ENCODE data around the gene LAD1.

Gene LAD1

DNA sequence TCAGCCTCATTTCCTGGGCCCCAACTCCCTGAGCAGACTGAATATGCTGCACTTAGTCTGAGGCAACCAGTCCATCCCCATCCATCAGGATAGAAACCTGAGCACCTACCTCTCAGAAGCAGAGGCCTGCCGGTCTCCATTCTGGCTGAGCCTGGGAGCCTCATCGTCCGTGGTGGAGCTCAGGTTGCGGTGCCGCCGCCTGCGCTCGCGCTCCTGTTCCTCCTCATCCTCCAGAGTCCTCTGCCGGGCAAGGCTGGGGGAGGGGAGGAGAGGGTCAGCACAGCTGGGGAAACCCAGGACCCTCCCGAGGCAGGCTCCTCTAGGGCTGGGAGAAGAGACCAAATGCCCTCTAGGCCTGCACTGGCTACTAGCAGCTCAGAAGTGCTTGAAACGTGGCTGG is 10.1 kb downstream of the LAD1 start:
- DNase-seq = no peak

DNA sequence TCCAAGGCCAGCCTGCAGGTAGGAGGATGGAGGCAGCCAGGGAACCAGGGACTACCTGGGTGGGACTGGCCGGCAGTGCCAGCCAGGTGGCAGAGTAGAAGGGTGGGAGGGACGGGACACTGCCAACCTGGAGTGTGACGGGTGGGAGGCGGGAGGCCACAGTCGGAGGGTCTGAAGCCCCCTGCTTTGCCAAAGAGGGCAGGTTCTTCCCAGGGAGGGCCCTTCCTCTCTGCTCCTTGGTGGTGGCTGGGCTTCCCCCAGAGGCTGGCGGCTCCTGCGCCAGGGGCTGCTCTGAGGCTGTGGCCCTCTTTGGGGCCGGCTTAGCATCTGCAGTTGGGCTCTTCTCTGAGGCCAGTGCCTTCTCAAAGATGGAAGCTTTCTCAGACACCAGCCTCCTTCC is 12.9 kb downstream of the LAD1 start:
- DNase-seq = no peak

GRCh38 chr1:201385299-201385891 is 13.7 kb downstream of the LAD1 start:
- DNase-seq = no peak

- no peak for DNase-seq
Measured at GRCh38 chr1:201384406-201384782, 14.7 kb downstream of the LAD1 start.

DNA sequence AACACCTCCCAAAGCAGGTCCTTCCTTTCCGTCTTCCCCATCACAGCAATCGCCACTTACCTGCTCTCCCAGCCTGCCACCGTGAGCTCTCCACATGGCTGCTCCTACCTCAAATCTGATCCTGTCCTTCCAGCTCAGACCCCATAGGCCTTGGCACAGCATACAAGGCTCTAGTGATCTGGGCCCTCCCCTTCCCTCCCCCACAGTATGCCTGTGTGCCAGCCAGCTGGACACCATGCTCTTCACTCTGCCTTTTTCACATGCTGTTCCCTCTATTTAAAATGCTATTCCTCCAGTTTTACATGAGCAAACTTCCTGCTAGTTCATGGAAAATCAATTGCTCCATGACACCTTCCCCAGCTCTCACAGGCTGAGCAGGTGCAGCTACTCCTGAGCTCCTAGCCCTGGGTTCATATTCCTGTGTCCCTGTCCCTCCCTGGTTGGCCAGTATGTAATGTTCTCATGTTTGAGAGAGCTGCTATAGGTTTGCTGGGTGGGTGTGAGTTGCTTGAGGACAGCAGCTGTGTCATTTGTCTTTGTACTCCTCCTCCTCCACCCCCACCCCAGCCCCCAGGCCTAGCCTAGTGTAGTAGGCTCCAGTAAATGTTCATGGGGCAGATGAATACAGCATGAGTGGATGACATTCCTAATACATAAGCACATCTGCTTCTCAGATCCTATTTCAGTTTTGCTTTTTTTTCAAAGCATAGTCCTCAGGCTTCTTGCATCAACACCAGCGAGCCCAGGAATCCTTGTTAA is 15.3 kb downstream of the LAD1 start:
- no peak for DNase-seq

GRCh38 chr1:201381130-201381529 is 18.0 kb downstream of the LAD1 start:
- no peak for DNase-seq

- no peak for DNase-seq
Measured at GRCh38 chr1:201379733-201380242, 19.3 kb downstream of the LAD1 start.

GRCh38 chr1:201378804-201379203 is 20.3 kb downstream of the LAD1 start:
- DNase-seq = no peak

GRCh38 chr1:201377611-201378092 is 21.5 kb downstream of the LAD1 start, which contains the start of gene TNNT2:
Gene TNNT2, minus strand, starts transcription at chr1:201377680. Its CDS starts 4,426 bp downstream, at chr1:201373254.
- no peak for DNase-seq

DNA sequence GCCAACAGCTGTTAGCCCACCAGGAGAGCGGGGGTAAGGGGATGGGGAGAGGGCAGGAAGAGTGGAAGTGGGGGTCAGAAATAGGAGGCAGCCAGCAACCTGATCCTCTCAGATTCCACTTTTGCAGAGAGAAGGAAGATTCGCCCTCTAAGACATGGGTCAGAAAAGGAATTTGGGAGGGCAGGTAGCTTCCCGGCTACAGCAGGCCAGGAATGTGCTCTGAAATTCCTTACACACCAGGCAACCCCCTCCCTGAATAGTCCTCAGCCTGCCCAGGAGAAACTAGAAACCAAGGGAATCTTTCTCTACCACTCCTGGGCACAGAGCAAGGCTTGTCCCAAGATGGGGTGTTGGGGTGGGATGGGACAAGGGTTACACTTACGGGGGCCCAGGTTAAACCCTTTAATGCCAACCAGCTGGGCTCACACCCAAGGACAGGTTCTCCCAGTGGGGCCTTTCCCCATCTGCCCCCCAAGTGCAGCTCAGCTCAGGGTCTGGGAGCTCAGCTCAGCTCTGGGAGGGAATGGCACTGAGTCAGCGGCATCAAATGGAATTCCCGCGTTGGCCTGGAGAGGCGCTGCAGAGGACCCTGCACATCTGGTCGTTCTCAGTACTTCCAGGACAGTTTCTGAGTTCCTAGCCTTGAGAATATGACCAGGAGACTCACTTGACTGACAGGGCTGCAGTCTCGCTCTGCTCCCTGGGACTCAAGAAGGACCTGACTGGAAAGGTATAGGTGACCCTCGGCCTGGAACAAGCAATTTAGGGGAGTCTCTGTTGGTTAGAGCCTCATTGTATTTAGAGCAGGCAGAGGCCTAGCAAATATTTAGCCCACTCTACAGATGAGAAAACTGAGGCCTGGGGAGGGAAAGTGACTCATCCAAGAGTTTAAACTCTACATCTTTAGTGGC is 22.4 kb downstream of the LAD1 start:
- DNase-seq = no peak

- DNase-seq = no peak
Measured at GRCh38 chr1:201376107-201376463, 23.0 kb downstream of the LAD1 start.

DNA sequence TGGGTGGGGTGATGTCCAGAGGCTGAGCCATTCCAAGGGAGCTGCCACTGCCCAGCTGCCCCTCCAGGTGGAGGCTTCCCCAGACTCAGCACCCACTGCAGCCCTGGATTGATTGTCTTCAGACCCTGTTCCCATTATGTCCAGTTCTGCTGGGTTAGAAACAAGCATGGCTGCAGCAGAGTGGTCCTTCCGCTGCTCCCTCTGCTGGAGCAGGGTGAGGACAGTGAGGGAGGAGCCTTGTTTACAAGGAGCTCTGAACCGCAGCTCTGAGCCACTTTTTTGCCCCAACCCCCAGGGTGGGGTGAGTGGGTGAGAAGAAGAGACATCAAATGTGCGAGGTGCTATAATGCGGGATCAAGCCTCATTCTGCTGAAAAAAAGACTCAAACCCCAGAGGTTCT is 24.0 kb downstream of the LAD1 start:
- DNase-seq = no peak

GRCh38 chr1:201374364-201374763 is 24.8 kb downstream of the LAD1 start:
- DNase-seq = no peak

GRCh38 chr1:201371792-201372191 is 27.3 kb downstream of the LAD1 start:
- DNase-seq = no peak

GRCh38 chr1:201371276-201371675 is 27.8 kb downstream of the LAD1 start:
- no peak for DNase-seq

- DNase-seq = no peak
Measured at GRCh38 chr1:201370500-201370899, 28.6 kb downstream of the LAD1 start.

- no peak for DNase-seq
Measured at GRCh38 chr1:201369209-201369608, 29.9 kb downstream of the LAD1 start.

DNA sequence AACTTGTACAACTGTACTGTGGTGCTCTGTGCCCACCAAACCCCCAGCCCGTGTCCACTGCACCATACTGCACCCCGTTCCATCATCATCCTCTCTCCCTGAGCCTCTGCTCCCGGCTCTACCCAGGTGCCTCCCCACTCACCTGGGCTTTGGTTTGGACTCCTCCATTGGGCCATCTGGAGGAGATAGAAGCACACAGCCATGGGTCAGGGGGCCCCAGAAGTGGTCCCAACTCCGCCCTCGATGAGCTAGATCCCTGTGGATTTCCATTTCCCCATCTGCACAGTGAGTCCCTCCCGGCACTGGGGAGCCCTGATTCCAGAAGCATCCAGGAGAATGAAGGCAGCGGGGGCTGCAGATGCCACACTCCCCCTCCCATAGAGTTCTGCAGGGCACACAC is 32.4 kb downstream of the LAD1 start:
- DNase-seq = no peak

DNA sequence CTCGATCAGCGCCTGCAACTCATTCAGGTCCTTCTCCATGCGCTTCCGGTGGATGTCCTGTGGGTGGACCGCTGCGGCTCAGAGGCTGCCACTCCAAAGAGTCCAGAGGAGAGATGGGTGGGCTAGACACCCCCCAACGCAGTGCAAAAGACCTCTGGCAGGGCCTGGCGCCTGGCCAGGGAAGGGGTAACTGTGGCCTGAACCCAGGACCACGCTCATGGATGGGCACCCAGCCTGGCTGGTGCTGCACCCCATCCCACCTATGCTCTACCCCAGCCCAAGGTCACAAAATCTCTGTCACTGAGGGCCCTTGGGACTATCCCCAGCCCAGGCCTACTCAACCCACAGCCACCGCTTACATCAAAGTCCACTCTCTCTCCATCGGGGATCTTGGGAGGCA is 33.9 kb downstream of the LAD1 start:
- no peak for DNase-seq

- DNase-seq = no peak
Measured at GRCh38 chr1:201364808-201365105, 34.4 kb downstream of the LAD1 start.

- DNase-seq = no peak
Measured at GRCh38 chr1:201363467-201363866, 35.7 kb downstream of the LAD1 start.

- no peak for DNase-seq
Measured at GRCh38 chr1:201362906-201363305, 36.2 kb downstream of the LAD1 start.

GRCh38 chr1:201361652-201362504 is 37.2 kb downstream of the LAD1 start:
- DNase-seq = no peak

Measured in SIG-M5 (cell line).